AG04449 (cell line): ENCODE data around the gene BDKRB2.
"Not testable (repeated sequence)": the region's sequence is repeated elsewhere in the genome, so short reads cannot be mapped to it uniquely, and the experiment has no call there.

ENCODE experiments used
- CTCF ChIA-PET: fragments of 350-600 bp; formaldehyde crosslinking; extraction: SDS; loops from one replicate; lab custom pipeline; 2021; ENCODE audit warnings: antibody characterized with exemption; lab: Yijun Ruan, JAX
- POLR2A ChIA-PET: fragments of 400-600, 350-600 bp; formaldehyde crosslinking; extraction: SDS; loops from one replicate; lab custom pipeline; 2020; ENCODE audit warnings: antibody characterized with exemption, inconsistent platforms; lab: Yijun Ruan, JAX
- DNase-seq: peaks from one replicate; pipeline ENCODE4 v3.0.0-alpha.2; 2010; ENCODE audit warnings: low read depth, low spot score
- H3K4me3 ChIP-seq: 2 replicates; pipeline ENCODE4 v1.5.1; 2011; ENCODE audit warnings: low read depth, mild to moderate bottlenecking, control low read depth, low read length
- CTCF ChIP-seq: IDR thresholded peaks from one replicate; pipeline ENCODE4 v1.5.1; 2011; ENCODE audit warnings: mild to moderate bottlenecking, moderate library complexity, low read length, control low read depth, inconsistent platforms; ENCODE audit not compliant: insufficient read depth; ENCODE audit errors: missing control alignments

BDKRB2 gene

DNA sequence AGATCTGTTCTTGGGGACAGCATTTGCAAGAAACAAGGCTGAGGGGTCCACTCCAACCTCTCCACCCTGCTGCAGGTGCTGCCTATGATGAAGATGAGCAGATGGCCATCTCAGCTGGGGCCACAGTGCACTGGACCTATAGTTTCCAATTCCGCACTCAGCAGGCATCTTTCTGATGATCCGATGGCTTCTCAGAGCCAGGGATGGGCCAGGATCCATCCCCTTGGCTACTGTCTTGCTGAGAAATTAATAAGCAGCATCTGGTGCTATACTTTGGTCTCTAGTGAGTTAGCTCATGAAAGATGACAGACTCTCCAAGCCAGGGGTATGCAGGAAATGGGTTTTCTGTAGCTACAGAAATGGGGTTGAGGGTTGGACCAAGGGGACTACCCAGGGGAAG is 33.0 kb downstream of the BDKRB2 start:
- ChIA-PET CTCF (no interaction called here), POLR2A (no interaction called here)
- no peak for TF ChIP-seq CTCF
- no peak for DNase-seq
- no peak overlapping the region for H3K4me3 ChIP-seq

DNA sequence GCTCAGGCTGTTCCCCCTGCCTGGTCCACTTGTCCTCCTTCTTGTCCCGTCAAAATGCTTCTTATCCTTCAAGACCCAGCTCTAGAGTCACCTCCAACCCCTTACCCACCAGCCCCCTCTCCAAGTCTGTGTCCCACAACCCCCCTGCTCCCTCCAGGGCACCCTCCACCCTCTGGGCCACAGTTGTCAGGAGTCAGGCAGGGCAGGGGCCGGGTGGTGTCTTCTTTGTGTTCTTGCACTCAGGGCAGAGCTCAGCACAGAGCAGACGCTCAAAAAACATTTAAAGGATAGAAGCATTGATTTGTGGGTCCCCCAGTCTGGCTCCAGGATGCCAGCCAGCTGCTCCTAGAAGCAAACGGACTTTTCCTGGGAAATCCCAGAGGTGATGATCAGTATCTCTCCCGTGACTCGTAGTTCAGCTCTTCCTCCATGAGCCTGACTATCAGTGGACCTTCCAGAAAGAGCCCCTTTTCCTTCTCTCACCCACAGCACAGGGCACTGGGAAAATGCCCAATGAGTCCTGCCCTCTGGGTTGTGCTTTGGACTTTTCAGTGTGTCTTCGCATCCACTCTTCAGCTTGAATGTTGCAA is 34.1 kb downstream of the BDKRB2 start:
- H3K4me3 ChIP-seq: no peak overlapping the region

DNA sequence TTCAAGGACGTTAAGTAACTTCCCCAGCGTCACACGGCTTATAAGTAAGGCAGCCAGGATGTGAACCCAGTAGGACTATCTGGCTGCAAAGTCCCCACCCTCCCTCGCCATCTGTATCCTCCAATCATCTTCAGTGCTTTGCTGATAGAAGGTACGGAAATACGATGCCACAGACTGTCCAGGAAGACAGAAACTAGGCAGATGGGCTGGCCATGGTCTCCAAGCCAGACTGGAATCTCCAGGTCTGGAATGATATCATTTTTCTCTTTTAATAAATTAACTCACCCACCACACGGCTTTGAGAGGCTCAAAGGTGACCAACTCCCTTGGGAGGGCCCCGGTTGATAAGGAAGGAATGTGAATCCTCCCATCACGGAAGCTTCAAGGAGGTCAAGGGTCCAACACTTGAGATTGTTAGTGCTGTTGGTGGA is 35.1 kb downstream of the BDKRB2 start:
- POLR2A ChIA-PET: no interaction called here
- CTCF ChIA-PET: no interaction called here
- DNase-seq: no peak
- TF ChIP-seq CTCF: no peak
- H3K4me3 ChIP-seq: no peak overlapping the region

More for the DNA sequence above, 34.1 kb downstream of the BDKRB2 start:
- DNase-seq: no peak
- no peak for TF ChIP-seq CTCF
- ChIA-PET CTCF (interaction anchor here (0.7 kb wide), 1 partner anchor 13 kb away, joined by 3 read pairs; no protein-coding TSS in a partner anchor), POLR2A (no interaction called here)

- DNase-seq: no peak
- no peak overlapping the region for H3K4me3 ChIP-seq
- TF ChIP-seq CTCF: no peak
- CTCF ChIA-PET: no interaction called here
- POLR2A ChIA-PET: no interaction called here
Observed at GRCh38 chr14:96240641-96241040, 36.0 kb downstream of the BDKRB2 start.

DNA sequence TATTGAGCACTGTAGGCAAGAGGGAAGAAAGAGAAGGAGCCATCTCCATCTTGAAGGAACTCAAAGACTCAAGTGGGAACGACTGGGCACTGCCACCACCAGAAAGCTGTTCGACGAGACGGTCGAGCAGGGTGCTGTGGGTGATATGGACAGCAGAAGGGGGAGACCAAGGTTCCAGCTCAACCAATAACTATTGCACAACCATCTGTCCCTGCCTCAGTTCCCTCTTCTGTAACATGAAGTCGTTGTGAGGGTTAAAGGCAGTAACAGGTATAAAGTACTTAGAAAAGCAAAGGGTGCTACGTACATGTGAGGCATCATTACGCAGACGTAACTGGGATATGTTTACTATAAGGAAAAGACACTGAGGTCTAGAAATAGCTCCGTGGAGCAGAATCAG is 37.5 kb downstream of the BDKRB2 start:
- CTCF ChIA-PET: interaction anchor here (1.3 kb wide), 1 partner anchor 21 kb away, joined by 3 read pairs; no protein-coding TSS in a partner anchor
- DNase-seq: no peak
- POLR2A ChIA-PET: no interaction called here
- H3K4me3 ChIP-seq: no peak overlapping the region
- no peak for TF ChIP-seq CTCF

GRCh38 chr14:96243785-96244184 is 39.1 kb downstream of the BDKRB2 start:
- no peak for DNase-seq
- CTCF ChIA-PET: no interaction called here
- POLR2A ChIA-PET: no interaction called here
- no peak overlapping the region for H3K4me3 ChIP-seq
- no peak for TF ChIP-seq CTCF

DNA sequence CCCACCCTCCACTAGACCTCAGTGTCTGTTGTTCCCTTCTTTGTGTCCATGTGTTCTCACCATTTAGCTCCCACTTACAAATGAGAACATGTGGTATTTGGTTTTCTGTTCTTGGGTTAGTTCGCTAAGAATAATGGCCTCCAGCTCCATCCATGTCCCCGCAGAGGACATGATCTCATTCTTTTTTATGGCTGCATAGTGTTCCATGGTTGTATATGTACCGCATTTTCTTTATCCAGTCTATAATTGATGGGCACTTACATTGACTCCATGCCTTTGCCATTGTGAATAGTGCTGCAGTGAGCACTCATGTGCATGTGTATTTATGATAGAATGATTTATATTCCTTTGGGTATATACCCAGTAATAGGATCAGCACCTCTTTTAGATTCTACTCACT is 40.4 kb downstream of the BDKRB2 start:
- H3K4me3 ChIP-seq, CTCF ChIA-PET, DNase-seq, POLR2A ChIA-PET: not testable (repeated sequence)
